Stimulated activated CD4-positive, alpha-beta T cell treated with anti-CD3 and anti-CD28 coated beads, Interleukin-2, amount 100 ng/mL, for 4 hours (primary cell): ENCODE data around the gene DGAT2.

Experiments used
- DNase-seq: peaks from one replicate; pipeline ENCODE4 v3.0.0-alpha.2; 2020; ENCODE audit warnings: low read depth

Gene DGAT2

DNA sequence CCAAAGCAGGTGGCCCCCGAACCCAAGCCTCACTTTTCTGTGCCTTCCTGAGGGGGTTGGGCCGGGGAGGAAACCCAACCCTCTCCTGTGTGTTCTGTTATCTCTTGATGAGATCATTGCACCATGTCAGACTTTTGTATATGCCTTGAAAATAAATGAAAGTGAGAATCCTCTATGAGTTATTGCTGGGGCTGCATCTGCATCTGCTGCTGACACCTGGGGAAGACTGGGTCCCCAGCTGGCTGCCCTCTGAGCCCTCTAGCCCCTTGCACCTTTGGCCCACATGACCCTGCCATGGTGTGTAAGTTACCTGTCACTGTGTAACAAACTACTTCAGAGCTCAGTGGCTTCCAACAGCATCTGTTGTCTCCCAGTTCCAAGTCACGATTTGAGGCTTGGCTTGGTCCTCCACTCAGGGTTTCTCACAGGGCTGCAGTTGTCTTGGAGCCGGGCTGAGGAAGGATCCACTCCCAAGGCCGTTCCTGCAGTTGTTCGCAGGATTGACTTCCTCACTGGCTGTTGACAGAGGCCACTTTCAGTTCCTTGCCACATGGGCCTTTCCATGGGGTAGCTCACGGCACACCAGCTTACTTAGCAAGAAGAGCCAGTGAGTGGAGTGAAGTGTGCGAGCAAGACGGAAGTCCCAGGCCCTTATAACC, 32.9 kb downstream of the DGAT2 start:
- DNase-seq: no peak

- no peak for DNase-seq
Measured at GRCh38 chr11:75802021-75802912, 33.7 kb downstream of the DGAT2 start.

DNA sequence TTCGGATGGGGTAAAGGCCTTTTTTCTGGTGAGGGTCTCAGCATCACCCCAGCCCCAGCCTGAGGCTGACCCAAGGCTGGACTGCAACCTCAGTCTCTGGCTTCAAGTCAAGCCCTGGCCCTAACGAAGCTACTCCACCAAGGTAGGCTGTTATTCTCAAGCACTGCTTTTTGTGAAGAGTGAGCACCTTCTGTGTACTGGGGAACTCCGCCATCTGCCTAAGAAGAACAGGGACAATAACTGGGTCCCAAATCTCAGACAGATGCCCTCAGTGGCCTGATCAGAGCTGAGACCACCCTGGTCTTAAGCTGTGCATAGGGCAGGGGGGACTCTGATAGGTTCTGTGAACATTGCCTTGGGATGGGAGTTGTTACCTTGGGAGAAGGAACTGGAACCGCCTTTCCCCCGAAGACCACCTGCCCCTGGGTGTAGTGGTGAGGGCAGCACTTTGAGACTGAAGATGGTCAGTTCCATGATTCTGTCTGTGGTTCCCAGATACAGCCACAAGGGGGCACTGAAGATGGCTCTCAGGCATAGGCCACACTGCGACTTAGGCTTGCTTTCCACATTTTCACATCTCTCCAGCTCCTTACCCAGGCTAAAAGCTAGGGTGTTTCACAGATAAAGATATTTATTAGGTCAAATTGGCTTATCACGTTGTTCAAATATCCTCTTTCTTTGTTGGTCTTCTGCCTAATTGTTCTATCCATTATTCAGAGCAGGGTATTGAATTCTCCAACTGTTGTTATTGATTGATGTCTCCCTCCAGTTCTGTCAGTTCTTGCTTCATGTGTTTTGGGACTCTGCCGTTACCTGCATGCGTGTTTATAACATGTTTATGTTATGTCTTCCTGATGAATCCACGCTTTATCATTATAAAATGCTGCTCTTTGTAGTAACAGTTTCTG, 34.6 kb downstream of the DGAT2 start:
- peak; percentile 50 for DNase-seq

DNA sequence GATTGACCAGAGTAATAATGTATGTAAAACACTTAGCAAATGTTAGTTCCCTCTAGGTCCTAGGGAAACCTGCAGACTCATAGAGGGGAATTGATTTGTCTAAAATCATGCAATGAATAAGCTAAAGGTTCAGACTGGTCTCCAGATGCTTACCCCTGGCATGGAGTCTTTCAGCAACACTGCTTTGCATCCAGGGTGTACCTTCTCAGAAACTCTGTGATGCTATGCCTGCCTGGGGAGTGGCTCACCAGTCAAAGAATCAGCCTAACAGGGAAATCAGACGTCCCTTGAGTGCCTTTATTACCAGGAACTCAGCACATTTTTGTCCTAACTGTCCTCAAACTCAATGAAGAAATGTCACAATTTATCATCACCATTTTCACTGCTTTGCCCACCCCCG, 40.5 kb downstream of the DGAT2 start:
- no peak for DNase-seq

DNA sequence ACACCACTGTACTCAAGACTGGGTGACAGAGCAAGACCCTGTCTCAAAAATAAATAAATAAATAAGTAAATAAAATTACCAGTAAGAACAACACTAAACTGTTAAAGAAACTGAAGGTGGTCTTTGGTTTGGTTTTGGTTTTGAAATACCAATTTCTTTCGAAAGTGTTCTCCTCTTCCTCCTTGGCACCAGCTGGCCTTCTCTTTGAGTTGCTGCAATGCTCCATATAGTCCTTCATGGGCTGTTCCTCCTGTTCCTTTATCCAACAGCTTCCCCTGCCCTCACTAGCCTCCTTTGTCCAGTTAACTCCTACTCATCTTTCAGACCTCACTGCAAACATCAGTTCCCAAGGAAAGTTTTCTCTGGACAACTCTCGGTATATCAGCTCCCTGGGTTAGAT, 41.4 kb downstream of the DGAT2 start:
- no peak for DNase-seq

- no peak for DNase-seq
Measured at GRCh38 chr11:75810637-75811390, 42.2 kb downstream of the DGAT2 start.

GRCh38 chr11:75811485-75811884, 42.9 kb downstream of the DGAT2 start:
- no peak for DNase-seq

GRCh38 chr11:75812542-75813040, 44.0 kb downstream of the DGAT2 start:
- DNase-seq: no peak

- DNase-seq: no peak
Measured at GRCh38 chr11:75813124-75813523, 44.5 kb downstream of the DGAT2 start.

DNA sequence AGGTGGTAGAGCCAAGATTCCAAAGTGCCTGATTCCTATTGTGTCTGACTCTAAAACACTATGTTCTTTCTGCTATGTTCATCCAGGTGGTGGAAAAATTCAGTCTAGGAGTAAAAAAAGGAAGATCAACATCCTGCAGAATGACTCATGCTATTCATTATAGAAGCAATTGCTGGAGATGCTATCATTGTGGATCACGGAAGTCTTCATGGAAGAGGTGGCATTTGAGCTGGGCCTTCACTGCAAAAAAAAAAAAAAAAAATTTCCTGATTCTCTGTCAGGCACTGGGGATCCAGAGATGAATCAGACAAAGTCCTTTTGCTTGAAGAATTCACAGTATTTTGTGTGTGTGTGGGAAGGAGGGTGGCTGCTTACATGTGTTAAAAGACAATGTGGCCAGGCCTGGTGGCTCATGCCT, 45.1 kb downstream of the DGAT2 start:
- no peak for DNase-seq

DNA sequence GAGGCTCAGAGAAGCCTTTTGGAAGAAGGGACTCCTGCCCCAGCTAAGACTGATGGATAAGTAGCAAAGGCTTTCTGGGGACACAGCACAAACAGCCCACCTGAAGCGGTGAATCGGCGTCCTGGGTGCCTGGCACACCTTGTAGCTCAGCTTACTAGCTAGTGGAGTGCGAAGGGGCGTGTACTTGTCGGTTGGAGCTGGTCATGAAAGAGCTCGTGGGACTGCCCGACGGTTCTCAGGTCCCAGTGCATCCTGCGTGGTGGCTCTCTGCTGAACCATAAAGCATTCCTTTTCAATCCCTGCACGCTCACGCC, 45.7 kb downstream of the DGAT2 start:
- no peak for DNase-seq

GRCh38 chr11:75814677-75815344, 46.2 kb downstream of the DGAT2 start, which contains the start of gene UVRAG:
Gene UVRAG, plus strand, starts transcription at chr11:75815210. Its CDS starts 198 bp downstream, at chr11:75815408.
- DNase-seq: peak; percentile 96

- DNase-seq: peak; percentile 10
Measured at GRCh38 chr11:75815345-75816168, 47.0 kb downstream of the DGAT2 start.

DNA sequence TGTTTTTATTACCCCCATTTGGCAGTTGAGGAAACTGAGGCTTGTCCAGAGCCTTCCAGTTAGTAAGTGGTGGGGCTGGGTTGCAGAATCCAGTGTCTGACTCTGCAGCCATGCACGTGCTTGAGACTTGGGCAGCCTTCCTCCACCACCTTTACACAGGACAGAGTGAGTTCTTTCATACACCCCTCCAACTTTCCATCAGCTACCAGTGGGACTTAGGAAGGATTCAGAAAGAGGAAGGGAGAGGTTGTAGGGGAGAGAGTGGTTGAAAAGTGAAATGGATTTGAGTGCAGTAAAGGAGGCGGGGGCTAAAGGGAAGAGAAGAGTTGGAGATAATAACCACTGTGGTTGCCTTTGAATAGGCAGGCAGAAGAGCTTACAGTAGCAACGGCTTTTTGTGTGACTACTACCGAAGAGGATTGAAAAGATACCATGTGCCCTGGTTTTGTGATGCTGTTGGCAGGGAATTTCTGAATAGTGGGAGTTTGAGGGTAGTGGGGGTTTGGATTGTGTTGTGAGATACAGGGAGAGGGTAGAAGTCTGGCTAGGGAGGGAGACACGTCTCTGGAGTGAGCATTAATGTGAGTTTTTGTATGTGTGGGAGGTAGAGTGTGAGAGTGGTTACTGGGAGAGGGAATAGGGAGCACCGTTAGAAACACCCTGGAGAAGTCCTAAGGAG, 48.1 kb downstream of the DGAT2 start:
- DNase-seq: no peak

DNA sequence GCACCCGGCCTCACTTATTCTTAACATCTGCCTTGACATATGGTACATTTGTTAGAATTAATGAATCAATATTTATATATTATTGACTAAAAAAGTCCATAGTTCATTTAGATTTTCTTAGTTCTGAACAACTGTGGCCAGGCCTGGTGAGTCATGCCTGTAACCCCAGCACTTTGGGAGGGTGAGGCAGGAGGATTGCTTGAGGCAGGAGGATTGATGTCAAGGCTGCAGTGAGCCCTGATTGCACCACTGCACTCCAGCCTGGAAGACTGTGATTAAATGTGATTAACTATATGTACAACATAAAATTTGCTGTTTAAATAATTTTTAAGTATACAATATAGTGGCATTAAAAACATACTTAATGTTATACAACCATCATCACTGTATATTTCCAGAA, 52.1 kb downstream of the DGAT2 start:
- DNase-seq: no peak

DNA sequence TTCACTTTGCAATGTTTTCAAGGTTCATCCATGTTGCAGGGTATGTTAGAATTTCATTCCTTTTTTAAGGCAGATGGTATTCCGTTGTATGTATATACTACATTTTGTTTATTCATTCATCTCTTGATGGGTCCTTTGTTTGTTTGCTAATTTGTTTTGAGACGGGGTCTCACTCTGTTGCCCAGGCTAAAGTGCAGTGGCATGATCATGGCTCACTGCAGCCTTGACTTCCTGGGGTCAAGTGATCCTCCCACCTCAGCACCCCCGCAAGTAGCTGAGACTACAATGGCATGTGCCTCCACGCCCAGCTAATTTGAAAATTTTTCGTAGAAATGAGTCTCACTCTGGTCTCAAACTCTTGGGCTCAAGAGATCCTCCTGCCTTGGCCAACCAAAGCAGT, 52.6 kb downstream of the DGAT2 start:
- no peak for DNase-seq

GRCh38 chr11:75822541-75822940, 54.0 kb downstream of the DGAT2 start:
- no peak for DNase-seq

- no peak for DNase-seq
Measured at GRCh38 chr11:75823415-75823814, 54.8 kb downstream of the DGAT2 start.

GRCh38 chr11:75823946-75824345, 55.4 kb downstream of the DGAT2 start:
- no peak for DNase-seq
